DND-41 (cell line): Measurements from ENCODE around the gene KRT7.

Experiments
- EZH2 ChIP-seq: IDR thresholded peaks from 3 replicates; pipeline ENCODE4 v1.6.1; 2012; ENCODE audit warnings: borderline replicate concordance, low read depth, mild to moderate bottlenecking, moderate library complexity, low read length, inconsistent platforms; ENCODE audit not compliant: severe bottlenecking
- TF ChIP-seq, protein P1 (sequence below): IDR thresholded peaks from 2 replicates; pipeline ENCODE4 v1.5.1; 2012; ENCODE audit warnings: borderline replicate concordance, low read length, moderate library complexity, mild to moderate bottlenecking; ENCODE audit not compliant: poor library complexity, severe bottlenecking; ENCODE audit errors: extremely low read depth

DNA sequence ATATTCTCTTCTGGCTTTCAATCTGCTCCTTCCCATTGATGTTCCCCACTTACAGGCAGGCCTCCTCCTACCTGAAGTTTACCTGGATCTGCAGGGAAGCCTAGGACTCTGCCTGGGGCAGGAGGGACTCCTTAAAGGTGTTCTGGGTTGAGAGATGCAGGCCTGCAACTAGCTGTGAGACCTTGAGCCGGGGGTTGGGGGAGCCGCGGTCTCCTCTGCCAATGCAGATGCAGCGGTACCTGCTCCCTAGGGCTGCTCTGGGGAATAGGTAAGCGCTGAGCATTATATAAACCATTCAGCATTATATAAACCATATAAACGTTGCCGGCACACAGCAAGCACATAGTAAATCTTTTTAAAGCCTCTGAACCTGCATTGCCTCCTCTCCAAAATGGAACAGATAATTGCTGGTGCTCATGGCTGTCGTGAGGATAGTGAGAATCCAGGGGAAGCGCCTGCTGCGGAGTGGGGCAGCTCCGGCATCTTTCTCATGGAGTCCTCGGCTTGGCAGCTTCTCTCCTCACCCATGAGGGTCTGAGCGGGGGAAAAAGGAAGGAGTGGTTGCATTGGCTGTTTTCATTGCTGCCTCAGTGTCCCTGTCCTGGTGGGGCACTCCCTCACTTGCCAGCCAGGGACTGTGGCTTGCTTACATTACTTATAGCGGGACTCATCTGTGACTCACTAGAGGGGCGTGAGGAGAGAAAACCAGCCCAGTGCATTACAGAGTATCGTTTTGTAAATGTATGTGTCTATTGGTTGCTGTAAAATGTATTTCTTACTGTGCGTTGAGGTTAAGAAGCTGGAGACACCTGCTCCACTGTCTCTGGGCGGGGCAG, 28.7 kb upstream of the KRT7 start:
- TF ChIP-seq, protein P1, sequence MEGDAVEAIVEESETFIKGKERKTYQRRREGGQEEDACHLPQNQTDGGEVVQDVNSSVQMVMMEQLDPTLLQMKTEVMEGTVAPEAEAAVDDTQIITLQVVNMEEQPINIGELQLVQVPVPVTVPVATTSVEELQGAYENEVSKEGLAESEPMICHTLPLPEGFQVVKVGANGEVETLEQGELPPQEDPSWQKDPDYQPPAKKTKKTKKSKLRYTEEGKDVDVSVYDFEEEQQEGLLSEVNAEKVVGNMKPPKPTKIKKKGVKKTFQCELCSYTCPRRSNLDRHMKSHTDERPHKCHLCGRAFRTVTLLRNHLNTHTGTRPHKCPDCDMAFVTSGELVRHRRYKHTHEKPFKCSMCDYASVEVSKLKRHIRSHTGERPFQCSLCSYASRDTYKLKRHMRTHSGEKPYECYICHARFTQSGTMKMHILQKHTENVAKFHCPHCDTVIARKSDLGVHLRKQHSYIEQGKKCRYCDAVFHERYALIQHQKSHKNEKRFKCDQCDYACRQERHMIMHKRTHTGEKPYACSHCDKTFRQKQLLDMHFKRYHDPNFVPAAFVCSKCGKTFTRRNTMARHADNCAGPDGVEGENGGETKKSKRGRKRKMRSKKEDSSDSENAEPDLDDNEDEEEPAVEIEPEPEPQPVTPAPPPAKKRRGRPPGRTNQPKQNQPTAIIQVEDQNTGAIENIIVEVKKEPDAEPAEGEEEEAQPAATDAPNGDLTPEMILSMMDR: no peak
- TF ChIP-seq EZH2: no peak
